ENCODE measurements around the gene CATSPERZ. TPM values are rescaled to one million over a fixed set of nuclear protein-coding genes. Genes with fewer than 3 reads are reported as not detected.

Gene CATSPERZ
- total and polyA plus RNA-seq, 9 of the 15 experiments (the other 6 are each of a cell fraction or from before 2014, with no cell fraction given) = 0.86 to 8.5 (median 3.5) TPM

GRCh38 chr11:64340671-64341335 is 40.6 kb downstream of the CATSPERZ start (continued):
- no peak for TF ChIP-seq PRMT5 (CRISPR knock-in tag; IDR thresholded peaks at IDR 0.05)
- no peak for TF ChIP-seq CHD1 (IDR thresholded peaks at IDR 0.05; ENCODE audit: low read length)
- no peak for TF ChIP-seq XRCC5 (IDR thresholded peaks at IDR 0.05; ENCODE audit: low read depth, low read length)
- no peak for TF ChIP-seq ZNF282 (CRISPR knock-in tag; IDR thresholded peaks at IDR 0.05)
- TF ChIP-seq ZNF143 (CRISPR knock-in tag; IDR thresholded peaks at IDR 0.05) = no peak
- TF ChIP-seq BRCA1 (IDR thresholded peaks at IDR 0.05) = no peak
- no peak; the same call in 1 of the 2 replicates for TF ChIP-seq BRCA1 (CRISPR knock-in tag; IDR thresholded peaks at IDR 0.05)
- no peak for TF ChIP-seq ZNF347 (CRISPR knock-in tag; IDR thresholded peaks at IDR 0.05; ENCODE audit: low read depth)
- no peak for TF ChIP-seq SREBF1 (IDR thresholded peaks at IDR 0.05; ENCODE audit: borderline replicate concordance, low read depth, low read length)
- no peak for TF ChIP-seq BCL6 (CRISPR knock-in tag; IDR thresholded peaks at IDR 0.05)
- no peak for TF ChIP-seq HBP1 (CRISPR knock-in tag; IDR thresholded peaks at IDR 0.05)
- TF ChIP-seq HLTF (IDR thresholded peaks at IDR 0.05) = no peak
- no peak for TF ChIP-seq CREB3L1 (IDR thresholded peaks at IDR 0.05; ENCODE audit: borderline replicate concordance, low read depth)
- TF ChIP-seq KDM4B (IDR thresholded peaks at IDR 0.05; ENCODE audit: borderline replicate concordance in 2 of 2, low read depth in 1 of 2) = 0 out of 4 replicates have a peak, but pooled peaks of 1 of the 2 experiments have one; percentile 23
- TF ChIP-seq NR0B1 (IDR thresholded peaks at IDR 0.05; ENCODE audit: partially characterized antibody) = no peak
- TF ChIP-seq PHF8 (IDR thresholded peaks at IDR 0.05; ENCODE audit: borderline replicate concordance, low read length) = peak; percentile 42; the same call in 1 of the 2 replicates
- TF ChIP-seq MLLT1 (IDR thresholded peaks at IDR 0.05) = 0 out of 4 replicates have a peak, but pooled peaks of 1 of the 2 experiments have one; percentile 22
- no peak for TF ChIP-seq ZFP1 (CRISPR knock-in tag; IDR thresholded peaks at IDR 0.05)
- no peak for TF ChIP-seq CHD4 (IDR thresholded peaks at IDR 0.05; ENCODE audit: insufficient read depth, insufficient replicate concordance, low read depth, low read length, poor library complexity, severe bottlenecking)
- no peak for TF ChIP-seq ZNF444 (CRISPR knock-in tag; IDR thresholded peaks at IDR 0.05)
- no peak for TF ChIP-seq GABPB2 (CRISPR knock-in tag; conservative IDR thresholded peaks at IDR 0.05)
- no peak for TF ChIP-seq MEIS2 (IDR thresholded peaks at IDR 0.05; ENCODE audit: partially characterized antibody)
- TF ChIP-seq SNAPC5 (CRISPR knock-in tag; IDR thresholded peaks at IDR 0.05) = no peak
